AG09319 (cell line): Measurements from ENCODE around the gene MAST4.

Experiments used
- DNase-seq: peaks from one replicate; pipeline ENCODE4 v3.0.0-alpha.2; 2010; ENCODE audit warnings: low read depth; ENCODE audit errors: extremely low read depth
- TF ChIP-seq, protein P1 (sequence below): IDR thresholded peaks from 2 replicates; pipeline ENCODE4 v1.5.1; 2011; ENCODE audit warnings: low read depth, mild to moderate bottlenecking, inconsistent platforms, low read length, moderate library complexity

Gene MAST4

DNA sequence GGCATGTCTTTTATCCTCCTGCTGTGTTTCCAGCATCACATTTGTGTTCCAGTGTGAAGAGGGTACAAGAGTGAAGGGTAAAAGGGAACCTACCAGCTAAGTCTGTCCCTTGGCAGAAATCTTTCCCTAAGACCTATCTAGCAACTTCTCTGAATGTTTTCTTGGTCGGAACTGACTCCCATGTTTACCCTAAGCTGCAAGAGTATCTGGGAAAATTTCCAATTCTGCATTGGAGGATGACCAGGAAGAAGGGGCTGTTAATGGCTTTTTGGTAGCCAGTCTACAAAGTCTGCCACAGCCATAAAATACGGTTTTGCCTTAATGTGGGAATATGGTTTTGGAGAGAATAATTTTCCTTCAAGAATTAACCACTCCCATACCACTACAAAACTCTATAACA is 75.1 kb downstream of the MAST4 start:
- TF ChIP-seq, protein P1, sequence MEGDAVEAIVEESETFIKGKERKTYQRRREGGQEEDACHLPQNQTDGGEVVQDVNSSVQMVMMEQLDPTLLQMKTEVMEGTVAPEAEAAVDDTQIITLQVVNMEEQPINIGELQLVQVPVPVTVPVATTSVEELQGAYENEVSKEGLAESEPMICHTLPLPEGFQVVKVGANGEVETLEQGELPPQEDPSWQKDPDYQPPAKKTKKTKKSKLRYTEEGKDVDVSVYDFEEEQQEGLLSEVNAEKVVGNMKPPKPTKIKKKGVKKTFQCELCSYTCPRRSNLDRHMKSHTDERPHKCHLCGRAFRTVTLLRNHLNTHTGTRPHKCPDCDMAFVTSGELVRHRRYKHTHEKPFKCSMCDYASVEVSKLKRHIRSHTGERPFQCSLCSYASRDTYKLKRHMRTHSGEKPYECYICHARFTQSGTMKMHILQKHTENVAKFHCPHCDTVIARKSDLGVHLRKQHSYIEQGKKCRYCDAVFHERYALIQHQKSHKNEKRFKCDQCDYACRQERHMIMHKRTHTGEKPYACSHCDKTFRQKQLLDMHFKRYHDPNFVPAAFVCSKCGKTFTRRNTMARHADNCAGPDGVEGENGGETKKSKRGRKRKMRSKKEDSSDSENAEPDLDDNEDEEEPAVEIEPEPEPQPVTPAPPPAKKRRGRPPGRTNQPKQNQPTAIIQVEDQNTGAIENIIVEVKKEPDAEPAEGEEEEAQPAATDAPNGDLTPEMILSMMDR = no peak
- DNase-seq = no peak

DNA sequence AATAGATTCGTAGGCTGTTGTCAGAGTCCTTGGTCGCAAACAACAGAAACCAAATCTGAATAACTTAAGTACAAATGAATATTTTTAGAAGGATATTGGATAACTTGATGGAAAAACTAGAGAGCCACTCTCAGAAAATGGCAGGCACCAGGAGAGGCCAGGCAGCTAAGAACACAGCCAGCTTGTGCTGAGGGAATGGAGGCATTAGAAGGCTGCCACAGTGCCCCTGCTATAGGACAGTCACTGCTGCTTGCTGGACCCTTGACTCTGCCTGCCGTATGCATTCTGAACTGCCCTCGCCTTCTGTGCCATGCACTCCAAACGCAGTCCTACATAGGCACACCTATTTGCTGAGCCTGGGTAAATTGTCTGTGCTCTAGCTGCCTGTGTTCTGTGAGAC is 78.6 kb downstream of the MAST4 start:
- TF ChIP-seq, protein P1 = no peak
- DNase-seq = no peak

DNA sequence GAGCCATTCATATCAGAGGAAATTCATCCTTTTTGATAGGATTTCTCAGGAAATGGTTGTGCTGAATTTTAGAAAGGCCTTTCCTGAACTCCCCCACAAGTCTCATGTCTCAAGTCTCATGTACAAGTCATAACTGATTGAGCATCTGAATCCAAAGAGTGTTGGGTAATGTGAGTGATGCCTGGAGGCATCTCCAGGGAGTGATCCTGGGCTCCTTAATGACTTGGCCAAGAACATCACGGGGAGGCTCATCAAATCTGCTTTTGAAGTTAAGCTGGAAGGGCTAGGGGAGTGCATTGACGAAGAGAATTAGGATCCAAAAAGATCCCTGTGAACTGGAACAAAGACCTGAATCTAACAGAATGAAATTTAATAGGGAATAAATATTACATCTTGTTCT is 79.2 kb downstream of the MAST4 start:
- no peak for DNase-seq
- TF ChIP-seq, protein P1 = no peak

DNA sequence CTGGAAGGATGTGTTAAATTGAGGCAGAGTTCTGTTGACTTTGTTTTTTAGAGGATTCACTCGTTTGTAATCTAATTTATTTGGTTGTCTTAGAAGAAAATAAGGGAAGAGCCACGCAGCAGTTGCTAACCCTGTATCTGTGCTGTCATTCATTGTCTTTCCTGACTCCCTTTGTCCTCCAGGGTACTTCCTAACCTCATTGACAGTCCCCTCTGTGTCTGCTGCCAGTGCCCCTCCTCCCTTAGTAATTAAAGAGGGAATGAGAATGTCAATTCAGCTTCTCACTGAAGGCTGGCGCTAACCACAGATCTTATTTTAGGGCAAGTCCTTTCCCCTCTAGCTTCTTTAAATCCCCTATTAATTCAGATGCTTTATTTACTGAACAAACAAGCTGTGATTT is 84.0 kb downstream of the MAST4 start:
- TF ChIP-seq, protein P1 = no peak
- DNase-seq = no peak

DNA sequence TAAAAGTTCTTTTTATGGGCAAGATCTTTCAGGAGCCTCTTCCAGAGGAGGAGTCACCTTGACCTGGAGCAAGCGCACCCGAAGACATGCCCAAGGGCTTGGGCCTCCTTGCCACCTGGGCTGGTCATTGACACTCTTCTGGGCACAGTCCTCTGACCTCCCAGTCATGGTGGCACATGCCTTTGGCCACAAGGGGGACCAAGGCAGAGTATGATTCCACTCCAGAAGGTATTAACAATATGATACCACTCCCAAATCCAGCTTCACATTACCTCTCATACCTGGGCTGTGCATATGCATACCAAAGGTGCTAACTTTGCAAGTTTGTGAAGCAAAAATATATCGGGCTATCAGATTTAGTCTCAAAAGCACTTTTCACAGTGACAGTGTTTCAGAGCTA is 84.6 kb downstream of the MAST4 start:
- TF ChIP-seq, protein P1 = no peak
- DNase-seq = no peak

DNA sequence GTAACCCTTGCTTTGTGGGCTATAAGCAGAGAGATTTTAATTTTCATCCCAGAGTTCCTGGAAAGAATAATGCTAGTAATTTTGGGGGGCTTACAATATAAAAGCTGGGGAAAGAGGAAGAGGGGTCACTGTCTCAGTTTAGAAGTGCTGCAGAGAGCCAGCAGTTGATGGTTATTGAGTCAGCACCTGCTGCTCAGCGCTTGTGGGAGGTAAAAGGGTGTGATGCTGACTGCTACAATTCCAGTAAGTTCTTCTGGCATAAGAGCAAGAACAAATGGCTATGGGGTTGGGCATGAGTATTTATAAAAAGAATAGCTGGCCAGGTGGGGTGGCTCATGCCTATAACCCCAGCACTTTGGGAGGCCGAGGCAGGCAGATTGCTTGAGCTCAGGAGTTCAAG is 88.5 kb downstream of the MAST4 start:
- TF ChIP-seq, protein P1 = no peak
- DNase-seq = no peak

DNA sequence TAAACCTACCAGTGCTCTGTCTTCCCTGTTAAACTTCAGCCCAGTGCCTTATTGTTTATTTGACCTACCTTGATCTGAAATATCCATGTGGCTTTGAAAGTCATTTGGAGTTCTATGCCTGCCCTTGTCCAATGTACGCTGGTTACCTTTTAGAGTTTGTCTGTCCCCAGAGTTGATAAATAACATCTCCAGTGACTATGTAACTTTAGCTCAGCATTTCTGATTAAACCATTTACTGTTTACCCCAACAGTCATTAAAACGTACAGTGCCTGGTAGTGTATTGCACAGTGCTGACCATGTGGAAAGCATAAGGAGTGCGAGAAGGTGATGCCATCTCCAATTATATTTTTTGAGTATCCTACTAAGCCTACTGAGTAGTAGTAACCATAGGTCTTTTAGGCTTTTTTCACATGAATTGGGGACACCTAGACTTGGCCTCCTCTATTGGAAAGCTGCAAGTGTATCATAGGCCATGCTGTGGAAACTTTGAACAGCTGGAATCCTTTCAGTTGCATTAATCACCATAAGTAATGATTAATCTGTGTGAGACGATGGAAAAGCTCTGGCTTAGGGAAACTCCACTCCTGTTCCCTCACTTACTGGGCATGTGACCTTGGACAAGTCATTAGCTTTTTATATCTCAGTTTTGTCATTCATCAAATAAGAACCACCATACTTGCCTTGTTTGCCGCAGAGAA is 93.5 kb downstream of the MAST4 start:
- no peak for DNase-seq
- TF ChIP-seq, protein P1 = no peak
